EH (cell line): ENCODE data around the gene KIAA0513.
"Not testable (repeated sequence)": the region's sequence is repeated elsewhere in the genome, so short reads cannot be mapped to it uniquely, and the experiment has no call there.

Source experiments
- DNase-seq: peaks from one replicate; pipeline ENCODE4 v3.0.0-alpha.2; 2015; ENCODE audit warnings: low read depth

KIAA0513 gene

GRCh38 chr16:85048921-85049562 lies 21.4 kb downstream of the KIAA0513 start:
- no peak for DNase-seq

DNA sequence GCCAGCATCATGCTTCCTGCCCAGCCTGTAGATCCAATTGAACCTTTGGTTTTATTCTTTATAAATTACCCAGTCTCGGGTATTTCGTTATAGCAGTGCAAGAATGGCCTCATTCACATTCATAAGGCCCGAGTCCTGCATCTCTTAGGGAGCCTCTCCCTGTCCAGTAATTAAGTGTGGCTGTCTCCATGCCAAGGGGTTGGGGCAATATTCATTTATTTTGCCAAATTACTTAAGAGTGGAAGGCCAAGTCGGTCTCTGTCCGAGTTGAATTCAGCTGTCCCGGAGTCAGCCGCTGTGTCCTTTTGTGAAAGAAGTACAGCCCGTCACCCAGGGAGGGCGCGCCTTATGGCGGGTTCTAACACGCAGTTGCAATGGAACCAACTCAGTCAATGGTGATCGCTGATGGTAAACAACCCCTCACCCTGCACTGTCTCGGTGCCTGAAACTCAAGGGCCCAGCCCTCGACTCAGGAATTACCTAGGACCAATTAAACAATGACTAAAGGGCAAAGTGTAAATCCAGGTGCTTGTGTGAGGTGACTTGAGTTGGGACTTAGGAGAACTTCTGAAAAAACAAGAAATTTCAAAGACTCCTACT lies 22.2 kb downstream of the KIAA0513 start:
- DNase-seq: no peak

DNA sequence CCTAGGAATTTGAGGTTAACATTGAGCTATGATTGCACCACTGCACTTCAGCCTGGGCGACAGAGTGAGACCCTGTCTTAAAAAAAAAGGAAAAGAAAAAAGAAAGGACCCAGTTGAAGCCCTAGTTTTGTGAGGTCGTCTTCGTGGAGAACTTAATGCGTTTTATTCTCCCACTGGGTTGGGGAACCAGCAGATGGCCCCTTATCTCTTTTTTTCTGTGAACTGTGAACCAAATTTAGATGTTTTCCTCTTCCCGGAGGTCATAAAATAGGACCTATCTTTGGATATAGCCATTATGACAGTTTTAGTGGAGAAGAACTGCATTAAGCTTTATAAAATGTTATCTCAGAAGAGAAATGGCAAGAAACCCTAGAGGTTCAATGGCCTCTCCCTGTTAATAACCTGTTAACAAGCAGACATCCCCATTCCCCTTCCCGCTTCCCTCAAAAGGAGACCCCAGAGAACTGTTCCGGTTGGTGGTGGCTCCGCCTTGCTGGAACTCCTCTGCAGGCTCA lies 23.5 kb downstream of the KIAA0513 start:
- DNase-seq: no peak

DNA sequence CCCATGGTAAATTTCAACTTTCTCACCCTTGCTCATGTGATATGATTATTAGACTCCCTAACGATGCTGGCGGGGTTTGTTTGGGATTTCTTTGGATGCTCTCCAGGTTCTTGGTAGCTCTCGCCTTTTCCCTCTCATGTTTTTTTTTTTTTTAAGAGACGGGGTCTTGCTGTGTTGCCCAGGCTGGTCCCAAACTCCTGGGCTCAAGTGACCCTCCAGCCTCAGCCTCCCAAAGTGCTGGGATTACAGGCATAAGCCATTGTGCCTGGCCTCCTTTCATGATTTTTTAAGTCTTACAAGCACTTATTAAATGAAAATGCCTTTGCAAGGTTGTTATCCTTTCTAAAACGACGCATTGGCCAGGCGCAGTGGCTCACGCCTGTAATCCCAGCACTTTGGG lies 24.1 kb downstream of the KIAA0513 start:
- DNase-seq: no peak

GRCh38 chr16:85052536-85052935 lies 24.9 kb downstream of the KIAA0513 start:
- DNase-seq: no peak

GRCh38 chr16:85054321-85054720 lies 26.7 kb downstream of the KIAA0513 start:
- DNase-seq: not testable (repeated sequence)

DNA sequence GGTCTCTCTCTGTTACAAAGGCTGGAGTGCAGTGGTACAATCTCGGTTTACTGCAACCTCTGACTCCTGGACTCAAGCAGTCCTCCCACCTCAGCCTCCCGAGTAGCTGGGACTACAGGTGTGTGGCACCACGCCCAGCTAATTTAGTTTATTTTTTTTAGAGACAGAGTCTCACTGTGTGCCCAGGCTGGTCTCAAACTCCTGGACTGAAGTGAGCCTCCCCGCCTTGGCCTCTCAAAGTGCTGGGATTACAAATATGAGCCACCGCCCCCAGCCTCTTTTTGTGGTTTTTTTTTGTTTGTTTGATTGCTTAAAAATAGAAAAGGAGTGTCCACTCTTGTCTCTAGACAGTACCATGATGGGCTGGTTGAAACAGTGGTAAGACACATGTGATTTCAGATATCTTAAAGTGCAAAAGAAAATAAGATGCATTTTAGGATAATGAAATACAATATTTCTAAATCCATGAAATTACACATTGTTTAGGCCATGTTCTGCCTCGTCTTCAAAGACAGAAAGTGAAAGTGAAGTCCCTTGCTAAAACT lies 27.4 kb downstream of the KIAA0513 start:
- DNase-seq: no peak

- DNase-seq: peak; percentile 72
These were observed 28.1 kb downstream of the KIAA0513 start for GRCh38 chr16:85055493-85056210.

DNA sequence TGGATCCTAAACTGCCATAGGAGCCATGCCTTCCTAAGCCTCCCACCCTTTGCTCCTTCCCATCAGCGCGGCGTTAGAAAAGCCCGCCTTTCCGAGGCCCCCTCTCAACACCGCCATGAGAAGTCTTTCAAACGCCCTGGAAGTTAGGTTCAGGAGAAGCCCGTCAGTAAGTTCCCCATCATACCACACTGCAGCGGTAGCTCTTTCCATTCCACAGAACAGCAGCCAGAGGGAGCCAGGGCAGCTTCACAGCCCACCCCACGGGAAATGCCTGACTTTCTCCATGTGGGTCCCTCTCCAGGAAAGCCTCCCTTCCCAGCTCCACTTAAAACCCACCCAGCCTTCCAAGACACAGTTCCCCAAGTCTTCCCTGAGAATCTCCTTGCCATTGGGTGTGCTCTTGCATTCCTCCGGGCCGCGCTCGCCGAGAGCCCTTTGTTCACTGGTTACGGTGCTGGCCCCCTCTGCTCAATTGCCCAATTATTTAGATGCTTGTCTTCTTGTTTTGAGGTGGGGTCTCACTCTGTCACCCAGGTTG lies 28.7 kb downstream of the KIAA0513 start:
- DNase-seq: peak; percentile 36

GRCh38 chr16:85057212-85057889 lies 29.8 kb downstream of the KIAA0513 start:
- no peak for DNase-seq

GRCh38 chr16:85057948-85058347 lies 30.4 kb downstream of the KIAA0513 start:
- no peak for DNase-seq

DNA sequence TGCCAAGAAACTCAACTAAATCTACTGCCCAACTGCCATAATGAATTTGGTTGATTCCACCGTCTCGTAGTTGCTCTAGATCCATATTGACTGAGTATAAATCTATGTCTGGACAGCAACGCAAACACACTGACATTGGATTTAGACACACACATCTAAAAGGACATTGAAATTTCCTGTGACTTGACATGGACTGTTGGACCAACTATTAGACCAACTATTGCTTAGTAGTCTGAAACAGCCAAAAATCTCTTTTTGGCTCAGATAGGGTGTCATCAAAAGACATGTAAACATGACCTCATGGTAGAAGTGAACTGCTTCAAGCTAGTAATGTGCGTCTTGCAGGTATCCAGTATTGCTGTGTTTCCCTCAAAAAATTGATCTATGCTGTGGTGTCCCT lies 31.3 kb downstream of the KIAA0513 start:
- DNase-seq: no peak

DNA sequence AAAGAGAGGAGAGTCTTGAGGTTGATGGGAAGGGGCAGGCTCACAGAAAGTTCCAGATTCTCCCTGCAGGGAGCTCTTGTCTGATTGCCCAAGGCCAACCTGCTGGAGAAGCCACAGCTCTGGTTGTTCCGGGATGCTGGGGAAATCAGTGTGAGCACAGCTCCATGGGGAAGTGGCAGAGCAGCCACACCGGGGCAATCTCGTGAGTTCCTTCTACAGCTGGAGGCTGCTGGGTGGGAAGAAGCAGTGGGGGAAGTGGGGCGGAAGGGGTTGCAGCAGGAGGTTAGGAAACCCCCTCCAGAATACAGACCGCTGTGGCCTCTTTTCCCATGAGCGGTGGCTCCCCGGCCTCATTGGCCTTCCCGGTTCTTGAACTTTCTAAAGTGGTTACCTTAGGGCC lies 34.0 kb downstream of the KIAA0513 start:
- DNase-seq: no peak

DNA sequence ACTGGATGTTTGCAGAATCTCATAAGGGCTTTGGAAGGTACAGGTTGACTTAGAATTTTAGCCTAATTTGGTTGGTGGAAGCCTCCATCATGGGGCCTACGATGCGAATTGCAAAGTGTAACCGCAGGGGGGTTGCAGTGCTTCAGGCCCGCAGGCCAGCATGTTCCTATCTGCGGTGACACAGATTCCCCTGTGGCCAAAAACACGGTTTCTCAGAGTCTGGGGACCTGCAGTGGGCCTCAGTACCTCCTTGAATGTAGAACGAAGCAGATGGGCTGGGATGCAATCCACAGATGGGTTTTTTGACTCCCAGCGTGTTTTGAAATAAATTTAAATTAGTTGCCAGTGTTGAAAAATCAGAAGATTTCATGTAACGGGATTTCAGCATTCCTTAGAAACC lies 34.7 kb downstream of the KIAA0513 start:
- DNase-seq: no peak

- no peak for DNase-seq
These were observed 35.2 kb downstream of the KIAA0513 start for GRCh38 chr16:85062845-85063244.

GRCh38 chr16:85064186-85064585 lies 36.6 kb downstream of the KIAA0513 start:
- peak; percentile 28 for DNase-seq

GRCh38 chr16:85065099-85065498 lies 37.5 kb downstream of the KIAA0513 start:
- no peak for DNase-seq

DNA sequence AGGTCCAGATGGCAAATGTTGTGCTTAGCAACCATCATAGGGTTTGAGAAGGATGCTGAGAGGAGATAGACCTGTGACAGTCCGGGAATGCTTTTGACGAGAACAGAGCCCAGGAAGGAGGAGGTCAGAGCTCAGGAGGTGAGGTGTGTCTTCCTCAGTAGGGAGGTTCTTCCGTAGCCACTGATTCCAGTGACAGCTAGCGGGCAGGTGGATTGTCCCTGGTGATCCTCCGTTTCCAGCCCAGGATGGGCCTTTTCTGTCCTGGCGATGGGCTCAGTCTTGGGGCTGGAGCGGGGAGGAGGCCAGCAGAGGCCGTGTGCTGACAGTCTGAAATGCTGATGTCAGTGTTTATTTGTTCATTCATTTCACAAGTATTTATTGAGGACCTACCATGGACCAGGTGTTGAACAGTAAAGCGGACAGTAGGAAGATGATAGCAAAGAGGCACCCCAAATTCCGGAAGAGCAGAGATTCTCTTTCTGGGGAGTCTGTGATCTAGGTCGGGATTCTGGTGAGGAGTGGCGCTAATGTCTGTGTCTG lies 38.8 kb downstream of the KIAA0513 start:
- DNase-seq: no peak

DNA sequence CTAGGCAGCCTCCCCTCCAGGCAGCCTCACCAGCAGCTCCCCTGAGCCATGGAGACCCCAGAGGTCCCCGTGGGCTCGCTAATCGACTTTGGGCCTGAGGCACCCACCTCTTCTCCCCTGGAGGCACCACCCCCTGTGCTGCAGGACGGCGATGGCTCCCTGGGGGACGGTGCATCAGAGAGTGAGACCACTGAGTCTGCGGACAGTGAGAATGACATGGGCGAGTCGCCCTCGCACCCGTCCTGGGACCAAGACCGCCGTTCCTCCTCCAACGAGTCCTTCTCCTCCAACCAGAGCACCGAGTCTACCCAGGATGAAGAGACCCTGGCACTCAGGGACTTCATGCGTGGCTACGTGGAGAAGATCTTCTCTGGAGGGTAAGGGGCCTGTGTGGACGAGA lies 39.4 kb downstream of the KIAA0513 start:
- no peak for DNase-seq

DNA sequence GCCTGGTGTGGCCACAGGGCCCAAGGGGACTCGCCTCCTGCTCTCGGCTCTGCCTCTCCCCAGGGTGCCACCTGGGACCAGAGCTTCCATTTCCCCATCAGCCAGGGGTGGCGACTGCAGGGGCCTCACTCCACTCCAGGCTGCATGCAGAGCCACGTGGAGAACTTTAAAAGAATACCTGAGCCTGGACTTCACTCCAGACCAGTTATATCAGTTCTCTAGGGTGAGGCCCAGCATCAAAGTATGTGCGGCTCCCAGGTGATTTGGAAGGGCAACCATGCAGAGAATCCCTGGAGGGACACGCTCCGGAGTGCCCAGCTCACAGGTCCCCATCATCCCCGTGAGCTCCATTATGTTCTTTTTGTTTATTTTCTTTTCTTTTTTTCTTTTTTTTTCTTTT lies 39.8 kb downstream of the KIAA0513 start:
- no peak for DNase-seq

- DNase-seq: no peak
These were observed 41.2 kb downstream of the KIAA0513 start for GRCh38 chr16:85068746-85069145.

DNA sequence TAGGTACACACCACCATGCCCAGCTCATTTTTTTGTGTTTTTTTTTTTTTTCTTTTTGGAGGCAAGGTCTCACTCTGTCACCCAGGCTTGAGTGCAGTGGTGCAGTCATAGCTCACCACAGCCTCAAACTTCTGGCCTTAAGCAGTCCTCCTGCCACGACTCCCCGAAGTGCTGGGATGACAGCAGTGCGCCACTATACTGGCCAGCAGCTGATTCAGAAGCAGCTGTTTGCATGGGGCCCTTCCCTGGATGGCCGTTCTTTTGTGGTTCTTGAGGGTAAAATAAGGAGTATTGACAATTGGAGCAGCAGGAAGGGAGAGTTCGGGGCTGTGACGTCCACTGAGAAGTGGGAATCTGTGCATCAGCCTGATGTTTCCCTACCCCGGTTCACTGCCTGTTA lies 41.6 kb downstream of the KIAA0513 start:
- DNase-seq: no peak
